ENCODE measurements around the gene ANP32A.

Gene ANP32A

GRCh38 chr15:68830141-68830785 lies 9.6 kb upstream of the ANP32A start:
- TF ChIP-seq, protein P1, sequence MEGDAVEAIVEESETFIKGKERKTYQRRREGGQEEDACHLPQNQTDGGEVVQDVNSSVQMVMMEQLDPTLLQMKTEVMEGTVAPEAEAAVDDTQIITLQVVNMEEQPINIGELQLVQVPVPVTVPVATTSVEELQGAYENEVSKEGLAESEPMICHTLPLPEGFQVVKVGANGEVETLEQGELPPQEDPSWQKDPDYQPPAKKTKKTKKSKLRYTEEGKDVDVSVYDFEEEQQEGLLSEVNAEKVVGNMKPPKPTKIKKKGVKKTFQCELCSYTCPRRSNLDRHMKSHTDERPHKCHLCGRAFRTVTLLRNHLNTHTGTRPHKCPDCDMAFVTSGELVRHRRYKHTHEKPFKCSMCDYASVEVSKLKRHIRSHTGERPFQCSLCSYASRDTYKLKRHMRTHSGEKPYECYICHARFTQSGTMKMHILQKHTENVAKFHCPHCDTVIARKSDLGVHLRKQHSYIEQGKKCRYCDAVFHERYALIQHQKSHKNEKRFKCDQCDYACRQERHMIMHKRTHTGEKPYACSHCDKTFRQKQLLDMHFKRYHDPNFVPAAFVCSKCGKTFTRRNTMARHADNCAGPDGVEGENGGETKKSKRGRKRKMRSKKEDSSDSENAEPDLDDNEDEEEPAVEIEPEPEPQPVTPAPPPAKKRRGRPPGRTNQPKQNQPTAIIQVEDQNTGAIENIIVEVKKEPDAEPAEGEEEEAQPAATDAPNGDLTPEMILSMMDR (conservative IDR thresholded peaks at IDR 0.05; ENCODE audit: low read depth, low read length), result no peak
- H3K4me3 ChIP-seq (ENCODE audit: low read depth, low read length), result no peak overlapping the region
- DNase-seq (ENCODE audit: low read depth), result no peak

DNA sequence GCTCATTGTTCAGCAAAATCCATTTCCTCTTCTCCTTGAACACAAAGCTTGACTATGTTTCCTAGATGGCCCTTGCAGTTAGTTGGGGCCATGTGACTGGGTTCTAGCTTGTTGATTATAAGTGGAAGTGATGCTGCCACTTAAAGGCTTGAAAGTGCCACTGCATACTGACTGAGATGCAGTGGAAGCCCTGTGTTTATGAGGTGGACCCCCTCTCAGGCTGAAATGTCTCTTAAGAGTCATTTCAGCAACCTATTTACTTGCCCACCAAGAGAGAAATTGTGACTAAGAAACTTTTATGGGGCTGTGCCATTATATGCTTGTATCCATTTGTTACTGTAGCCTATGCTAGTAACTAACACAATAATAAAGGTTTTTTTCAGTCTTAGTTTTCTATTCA lies 8.4 kb upstream of the ANP32A start:
- TF ChIP-seq, protein P1 (conservative IDR thresholded peaks at IDR 0.05; ENCODE audit: low read depth, low read length), result peak; percentile 61
- H3K4me3 ChIP-seq (ENCODE audit: low read depth, low read length), result no peak overlapping the region
- peak; percentile 63 for DNase-seq (ENCODE audit: low read depth)

DNA sequence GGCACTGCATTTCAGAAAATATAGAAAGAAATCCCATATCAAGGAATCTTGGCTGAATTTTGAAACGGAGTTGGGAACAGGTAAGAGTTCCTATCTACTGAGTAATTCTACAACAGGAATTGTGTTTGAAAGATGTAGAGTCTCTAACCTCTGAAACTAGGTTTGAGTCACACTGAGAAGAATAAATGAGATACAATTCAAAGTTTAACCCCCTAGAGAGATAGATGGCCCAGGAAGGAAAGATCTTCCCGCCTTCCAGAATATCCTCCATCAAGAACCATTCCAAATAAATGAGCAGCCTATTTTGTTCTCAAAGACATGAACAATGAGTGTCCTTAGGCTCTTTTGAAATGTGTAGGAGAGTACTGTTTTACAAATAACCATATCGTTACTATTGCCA lies 2.9 kb upstream of the ANP32A start:
- TF ChIP-seq, protein P1 (conservative IDR thresholded peaks at IDR 0.05; ENCODE audit: low read depth, low read length), result no peak
- no peak overlapping the region for H3K4me3 ChIP-seq (ENCODE audit: low read depth, low read length)
- DNase-seq (ENCODE audit: low read depth), result no peak

DNA sequence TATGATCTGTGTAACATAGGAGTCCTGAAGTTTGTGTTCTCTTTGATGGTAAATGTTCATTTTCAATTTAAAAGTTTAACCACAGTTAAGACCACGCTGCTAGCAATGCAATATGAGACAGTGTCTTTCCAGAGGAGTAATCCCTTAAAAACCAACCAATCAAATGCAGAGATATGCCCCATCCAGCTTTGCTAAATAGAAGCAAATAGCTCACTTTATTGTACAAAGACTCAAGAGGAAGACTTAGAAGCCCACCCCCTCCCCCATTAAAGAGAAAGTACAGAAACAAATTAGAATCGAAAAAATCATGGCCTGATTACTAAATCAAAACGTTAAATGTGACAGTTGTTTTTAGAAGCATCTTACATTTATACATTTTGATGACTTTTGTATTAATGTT lies 2.1 kb upstream of the ANP32A start:
- no peak for DNase-seq (ENCODE audit: low read depth)
- TF ChIP-seq, protein P1 (conservative IDR thresholded peaks at IDR 0.05; ENCODE audit: low read depth, low read length), result no peak
- H3K4me3 ChIP-seq (ENCODE audit: low read depth, low read length), result no peak overlapping the region

DNA sequence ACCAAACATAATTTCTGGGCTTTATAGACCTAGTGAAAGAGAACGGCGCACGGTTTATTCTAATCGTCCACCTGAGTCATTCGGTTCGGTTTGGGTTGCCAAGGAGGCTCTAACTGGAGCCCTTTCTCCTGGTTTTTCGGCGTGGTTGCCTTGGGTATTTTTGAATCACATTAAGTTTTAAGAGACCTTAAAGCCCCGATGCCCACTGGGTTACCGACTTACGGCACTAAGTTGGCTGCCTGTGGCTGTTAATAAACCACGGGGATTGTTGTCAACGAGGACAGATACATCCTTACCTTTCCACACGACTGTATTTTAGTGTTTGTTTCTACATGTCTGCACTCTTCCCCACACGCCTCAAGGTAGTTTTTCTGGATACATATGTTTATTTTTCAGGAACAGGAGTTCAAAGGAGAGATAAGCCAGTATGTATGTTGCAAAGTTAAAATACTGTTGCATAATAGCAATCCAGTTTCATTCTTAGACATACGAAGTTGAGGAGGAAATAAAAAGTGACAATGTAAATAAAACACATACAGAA lies 1.2 kb upstream of the ANP32A start:
- no peak for DNase-seq (ENCODE audit: low read depth)
- TF ChIP-seq, protein P1 (conservative IDR thresholded peaks at IDR 0.05; ENCODE audit: low read depth, low read length), result no peak
- H3K4me3 ChIP-seq (ENCODE audit: low read depth, low read length), result peak overlapping the region; percentile 89

GRCh38 chr15:68821190-68821840 lies 620 bp upstream of the ANP32A start:
- TF ChIP-seq, protein P1 (conservative IDR thresholded peaks at IDR 0.05; ENCODE audit: low read depth, low read length), result no peak

More at GRCh38 chr15:68821190-68821840, 620 bp upstream of the ANP32A start:
- no peak for DNase-seq (ENCODE audit: low read depth)
- H3K4me3 ChIP-seq (ENCODE audit: low read depth, low read length), result peak overlapping the region; percentile 89

All from choroid plexus epithelial cell (primary cell).